K562 (cell line): ENCODE data around the gene CHPF2. TPM values are rescaled to one million over a fixed set of nuclear protein-coding genes. Genes with fewer than 3 reads are reported as not detected.
A peak's percentile ranks its signal among the peaks of the same experiment; 100 is the strongest.

ENCODE experiments used
- CBX5 ChIP-seq: IDR thresholded peaks from 2 replicates; pipeline ENCODE4 v1.6.1; 2014; ENCODE audit warnings: low read depth, borderline replicate concordance
- EGR1 ChIP-seq: fragments of 450-650 bp; conservative IDR thresholded peaks from 2 replicates; pipeline ENCODE4 v1.6.1; 2017; ENCODE audit warnings: mild to moderate bottlenecking
- EHMT2 ChIP-seq: fragments of 450-650 bp; IDR thresholded peaks from 2 replicates; pipeline ENCODE4 v1.6.1; 2018; ENCODE audit warnings: antibody characterized with exemption
- ELF2 ChIP-seq: fragments of 250-450 bp; sonication (Bioruptor Pico); IDR thresholded peaks from 2 replicates; pipeline ENCODE4 v1.5.0; 2021; ENCODE audit warnings: mild to moderate bottlenecking
- HDAC1 ChIP-seq, 2 experiments: fragments of 450-650 bp; IDR thresholded peaks; 2 replicates each; pipeline ENCODE4 v1.6.1; 2016 to 2017; ENCODE audit warnings: inconsistent platforms in 1 of 2, mild to moderate bottlenecking in 1 of 2, moderate library complexity in 1 of 2
- HLTF ChIP-seq: fragments of 450-650 bp; IDR thresholded peaks from 2 replicates; pipeline ENCODE4 v1.6.1; 2016
- KLF1 ChIP-seq: fragments of 450-650 bp; IDR thresholded peaks from 2 replicates; pipeline ENCODE4 v1.6.1; 2016; ENCODE audit warnings: missing genetic modification characterization, missing compliant biosample characterization
- MECOM ChIP-seq: fragments of 250-450 bp; sonication (Bioruptor Pico); IDR thresholded peaks from 2 replicates; pipeline ENCODE4 v1.8.0; 2022; ENCODE audit warnings: inconsistent platforms
- MEIS2 ChIP-seq: fragments of 450-650 bp; IDR thresholded peaks from 2 replicates; pipeline ENCODE4 v1.6.1; 2014; ENCODE audit warnings: mild to moderate bottlenecking; ENCODE audit not compliant: partially characterized antibody
- NR2C1 ChIP-seq, 2 experiments: fragments of 450-650 bp; IDR thresholded peaks; 2 replicates each; pipeline ENCODE4 v1.6.1; 2017; ENCODE audit warnings: mild to moderate bottlenecking in 2 of 2, antibody characterized with exemption in 1 of 2, inconsistent platforms in 1 of 2, missing compliant biosample characterization in 1 of 2, missing genetic modification characterization in 1 of 2
- PYGO2 ChIP-seq: fragments of 450-650 bp; IDR thresholded peaks from 2 replicates; pipeline ENCODE4 v1.6.1; 2016; ENCODE audit warnings: mild to moderate bottlenecking, missing genetic modification characterization, moderate library complexity, missing compliant biosample characterization
- SMAD3 ChIP-seq: fragments of 450-650 bp; formaldehyde crosslinking; conservative IDR thresholded peaks from 2 replicates; pipeline ENCODE4 v1.4.0; 2020; ENCODE audit warnings: mild to moderate bottlenecking
- SMARCB1 ChIP-seq: IDR thresholded peaks from 2 replicates; pipeline ENCODE4 v1.6.1; 2011; ENCODE audit warnings: improper control_type of control experiment, low read depth; ENCODE audit not compliant: insufficient read length
- ZNF3 ChIP-seq: fragments of 250-450 bp; sonication (Bioruptor Pico); IDR thresholded peaks from 2 replicates; pipeline ENCODE4 v1.5.0; 2021; ENCODE audit warnings: mild to moderate bottlenecking, moderate library complexity
- ZNF384 ChIP-seq: IDR thresholded peaks from 2 replicates; pipeline ENCODE4 v1.6.1; 2012; ENCODE audit warnings: low read depth, low read length, improper control_type of control experiment
- polyA plus RNA-seq, 8 experiments: library from polyadenylated mRNA; depleted of rRNA in 4 of 8; stranded (reverse) in 5 of 8; unstranded in 3 of 8; fragments of >200 nt; fragmentation: Nextera tagmentation in 2 of 8; fragmentation: Illumina TruSeq in 1 of 8; extraction: Ambion mirVana in 2 of 8; extraction: Trizol in 1 of 8; gene quantifications; 2 replicates each; pipeline versions ENCODE4 v1.2.1 to v1.2.3, GENCODE V29; 2011 to 2014; ENCODE audit warnings: inconsistent platforms in 1 of 8, missing spikeins in 1 of 8
- total RNA-seq, 7 experiments: library from RNA; depleted of rRNA in 6 of 7; stranded (reverse); fragments of >200 nt in 6 of 7; fragmentation: Illumina TruSeq in 2 of 7; extraction: Trizol in 2 of 7; gene quantifications; 2 replicates each; pipeline versions ENCODE4 v1.2.1 to v1.2.3, GENCODE V29; 2011 to 2021; ENCODE audit warnings: low replicate concordance in 1 of 7
- TF ChIP-seq, protein P1 (sequence below): fragments of 250-450 bp; sonication (Bioruptor Pico); IDR thresholded peaks from 2 replicates; pipeline ENCODE4 v1.8.0; 2022; ENCODE audit warnings: inconsistent platforms
- TF ChIP-seq, protein P2 (sequence below): IDR thresholded peaks from 2 replicates; pipeline ENCODE4 v1.6.1; 2012; ENCODE audit warnings: low read depth, low read length, improper control_type of control experiment, borderline replicate concordance
- TF ChIP-seq, protein P3 (sequence below): fragments of 250-450 bp; sonication (Bioruptor Pico); IDR thresholded peaks from 2 replicates; pipeline ENCODE4 v1.4.0; 2020; ENCODE audit warnings: mild to moderate bottlenecking
- TF ChIP-seq, protein P4 (sequence below): fragments of 250-450 bp; sonication (Bioruptor Pico); IDR thresholded peaks from 2 replicates; pipeline ENCODE4 v1.5.0; 2021; ENCODE audit warnings: mild to moderate bottlenecking, borderline replicate concordance

CHPF2 gene
- total and polyA plus RNA-seq, 9 of the 15 experiments (the other 6 are each of a cell fraction or from before 2014, with no cell fraction given): 0.08 to 32.8 (median 10.5) TPM

DNA sequence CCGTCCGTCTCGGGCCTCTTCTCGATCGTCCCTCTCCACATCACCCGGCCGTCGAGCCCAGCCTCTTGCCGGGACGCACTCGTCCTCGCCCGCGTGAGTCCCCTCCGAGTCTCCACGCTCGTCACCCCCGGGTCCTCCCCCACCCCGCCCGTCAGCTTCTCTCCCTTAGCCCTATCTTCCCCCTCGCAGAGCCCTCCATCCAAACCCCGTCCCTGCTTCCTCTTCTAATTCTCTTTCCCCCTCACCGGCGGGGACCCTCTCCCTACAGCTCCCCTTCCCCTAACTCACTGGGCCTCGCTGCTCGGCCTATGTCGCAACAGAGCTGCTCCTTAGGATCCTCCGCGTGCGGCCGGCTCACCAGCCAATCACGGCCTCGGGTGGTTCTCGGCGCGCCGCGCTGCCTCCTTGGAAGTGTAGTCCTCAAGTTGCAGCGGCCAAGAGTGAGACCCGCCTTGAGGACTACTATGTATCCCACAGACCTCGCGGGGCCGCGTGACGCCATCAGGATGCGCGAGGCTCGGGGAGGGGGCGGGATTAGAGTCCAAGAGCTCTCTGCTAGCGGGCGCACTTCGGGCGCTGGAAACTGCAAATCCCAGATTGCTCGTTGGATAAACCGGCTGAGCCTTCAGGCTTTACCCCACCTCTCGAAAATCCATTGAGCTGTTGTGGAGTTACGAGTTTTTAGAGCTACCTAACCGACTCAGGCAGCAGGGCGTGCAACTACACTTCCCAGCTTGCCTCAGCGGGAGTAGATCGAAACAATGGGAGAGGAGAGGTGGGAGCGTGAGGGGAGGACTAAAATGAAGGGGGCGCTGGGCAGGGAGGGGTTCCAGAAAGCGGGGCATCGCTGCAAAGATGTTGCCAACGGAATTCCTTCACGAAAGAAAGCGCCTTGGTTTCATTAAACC lies 5.2 kb upstream of the CHPF2 start, which contains the start of gene ABCF2 (continued):
- TF ChIP-seq KLF1 (tag) (peak; percentile 38; the same call in 1 of the 2 replicates), HDAC1 (IDR thresholded peaks at IDR 0.05) (peak in 1 of 2 experiments; percentile 99; a peak in 2 of 4 replicates), EHMT2 (no peak), CBX5 (no peak), ZNF384 (no peak), EGR1 (peak; percentile 77), ZNF3 (no peak), SMAD3 (CRISPR knock-in tag) (peak; percentile 42; the same call in 1 of the 2 replicates), PYGO2 (tag) (no peak), MEIS2 (no peak), NR2C1 (IDR thresholded peaks at IDR 0.05) (peak; percentile 80), NR2C1 (tag; IDR thresholded peaks at IDR 0.05) (peak; percentile 88), HLTF (peak; percentile 93), MECOM (no peak), SMARCB1 (no peak), ELF2 (no peak)
- TF ChIP-seq, protein P1, sequence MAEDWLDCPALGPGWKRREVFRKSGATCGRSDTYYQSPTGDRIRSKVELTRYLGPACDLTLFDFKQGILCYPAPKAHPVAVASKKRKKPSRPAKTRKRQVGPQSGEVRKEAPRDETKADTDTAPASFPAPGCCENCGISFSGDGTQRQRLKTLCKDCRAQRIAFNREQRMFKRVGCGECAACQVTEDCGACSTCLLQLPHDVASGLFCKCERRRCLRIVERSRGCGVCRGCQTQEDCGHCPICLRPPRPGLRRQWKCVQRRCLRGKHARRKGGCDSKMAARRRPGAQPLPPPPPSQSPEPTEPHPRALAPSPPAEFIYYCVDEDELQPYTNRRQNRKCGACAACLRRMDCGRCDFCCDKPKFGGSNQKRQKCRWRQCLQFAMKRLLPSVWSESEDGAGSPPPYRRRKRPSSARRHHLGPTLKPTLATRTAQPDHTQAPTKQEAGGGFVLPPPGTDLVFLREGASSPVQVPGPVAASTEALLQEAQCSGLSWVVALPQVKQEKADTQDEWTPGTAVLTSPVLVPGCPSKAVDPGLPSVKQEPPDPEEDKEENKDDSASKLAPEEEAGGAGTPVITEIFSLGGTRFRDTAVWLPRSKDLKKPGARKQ (CRISPR knock-in tag): no peak
- TF ChIP-seq, protein P2, sequence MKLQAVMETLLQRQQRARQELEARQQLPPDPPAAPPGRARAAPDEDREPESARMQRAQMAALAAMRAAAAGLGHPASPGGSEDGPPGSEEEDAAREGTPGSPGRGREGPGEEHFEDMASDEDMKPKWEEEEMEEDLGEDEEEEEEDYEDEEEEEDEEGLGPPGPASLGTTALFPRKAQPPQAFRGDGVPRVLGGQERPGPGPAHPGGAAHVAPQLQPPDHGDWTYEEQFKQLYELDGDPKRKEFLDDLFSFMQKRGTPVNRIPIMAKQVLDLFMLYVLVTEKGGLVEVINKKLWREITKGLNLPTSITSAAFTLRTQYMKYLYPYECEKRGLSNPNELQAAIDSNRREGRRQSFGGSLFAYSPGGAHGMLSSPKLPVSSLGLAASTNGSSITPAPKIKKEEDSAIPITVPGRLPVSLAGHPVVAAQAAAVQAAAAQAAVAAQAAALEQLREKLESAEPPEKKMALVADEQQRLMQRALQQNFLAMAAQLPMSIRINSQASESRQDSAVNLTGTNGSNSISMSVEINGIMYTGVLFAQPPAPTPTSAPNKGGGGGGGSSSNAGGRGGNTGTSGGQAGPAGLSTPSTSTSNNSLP: no peak
- TF ChIP-seq, protein P3, sequence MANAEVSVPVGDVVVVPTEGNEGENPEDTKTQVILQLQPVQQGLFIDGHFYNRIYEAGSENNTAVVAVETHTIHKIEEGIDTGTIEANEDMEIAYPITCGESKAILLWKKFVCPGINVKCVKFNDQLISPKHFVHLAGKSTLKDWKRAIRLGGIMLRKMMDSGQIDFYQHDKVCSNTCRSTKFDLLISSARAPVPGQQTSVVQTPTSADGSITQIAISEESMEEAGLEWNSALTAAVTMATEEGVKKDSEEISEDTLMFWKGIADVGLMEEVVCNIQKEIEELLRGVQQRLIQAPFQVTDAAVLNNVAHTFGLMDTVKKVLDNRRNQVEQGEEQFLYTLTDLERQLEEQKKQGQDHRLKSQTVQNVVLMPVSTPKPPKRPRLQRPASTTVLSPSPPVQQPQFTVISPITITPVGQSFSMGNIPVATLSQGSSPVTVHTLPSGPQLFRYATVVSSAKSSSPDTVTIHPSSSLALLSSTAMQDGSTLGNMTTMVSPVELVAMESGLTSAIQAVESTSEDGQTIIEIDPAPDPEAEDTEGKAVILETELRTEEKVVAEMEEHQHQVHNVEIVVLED: peak; percentile 86
- TF ChIP-seq, protein P4, sequence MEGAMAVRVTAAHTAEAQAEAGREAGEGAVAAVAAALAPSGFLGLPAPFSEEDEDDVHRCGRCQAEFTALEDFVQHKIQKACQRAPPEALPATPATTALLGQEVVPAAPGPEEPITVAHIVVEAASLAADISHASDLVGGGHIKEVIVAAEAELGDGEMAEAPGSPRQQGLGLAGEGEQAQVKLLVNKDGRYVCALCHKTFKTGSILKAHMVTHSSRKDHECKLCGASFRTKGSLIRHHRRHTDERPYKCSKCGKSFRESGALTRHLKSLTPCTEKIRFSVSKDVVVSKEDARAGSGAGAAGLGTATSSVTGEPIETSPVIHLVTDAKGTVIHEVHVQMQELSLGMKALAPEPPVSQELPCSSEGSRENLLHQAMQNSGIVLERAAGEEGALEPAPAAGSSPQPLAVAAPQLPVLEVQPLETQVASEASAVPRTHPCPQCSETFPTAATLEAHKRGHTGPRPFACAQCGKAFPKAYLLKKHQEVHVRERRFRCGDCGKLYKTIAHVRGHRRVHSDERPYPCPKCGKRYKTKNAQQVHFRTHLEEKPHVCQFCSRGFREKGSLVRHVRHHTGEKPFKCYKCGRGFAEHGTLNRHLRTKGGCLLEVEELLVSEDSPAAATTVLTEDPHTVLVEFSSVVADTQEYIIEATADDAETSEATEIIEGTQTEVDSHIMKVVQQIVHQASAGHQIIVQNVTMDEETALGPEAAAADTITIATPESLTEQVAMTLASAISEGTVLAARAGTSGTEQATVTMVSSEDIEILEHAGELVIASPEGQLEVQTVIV (CRISPR knock-in tag): no peak
